KMS-11 (cell line): ENCODE data around the gene AMY1A.
"Not testable (repeated sequence)": the region's sequence is repeated elsewhere in the genome, so short reads cannot be mapped to it uniquely, and the experiment has no call there.

Experiments
- H2AFZ ChIP-seq: fragments of 200-600 bp; sonication (generic); 2 replicates; pipeline ENCODE4 v1.6.1; 2016; ENCODE audit warnings: antibody characterized with exemption, mixed run types, low read depth
- H3K27ac ChIP-seq: fragments of 200-600 bp; sonication (generic); 2 replicates; pipeline ENCODE4 v1.6.1; 2016; ENCODE audit warnings: mild to moderate bottlenecking, mixed run types
- H3K27me3 ChIP-seq: fragments of 200-600 bp; sonication (generic); 2 replicates; pipeline ENCODE4 v1.6.1; 2017; ENCODE audit warnings: mild to moderate bottlenecking, low read depth, mixed run types, moderate library complexity; ENCODE audit not compliant: insufficient read depth
- H3K36me3 ChIP-seq: fragments of 200-600 bp; sonication (generic); 2 replicates; pipeline ENCODE4 v1.6.1; 2017; ENCODE audit warnings: mild to moderate bottlenecking, mixed run types; ENCODE audit not compliant: insufficient read depth
- H3K4me1 ChIP-seq: fragments of 200-600 bp; sonication (generic); 2 replicates; pipeline ENCODE4 v1.6.1; 2016; ENCODE audit warnings: mild to moderate bottlenecking, low read depth, mixed run types; ENCODE audit not compliant: poor library complexity, severe bottlenecking
- H3K4me2 ChIP-seq: fragments of 200-600 bp; sonication (generic); 2 replicates; pipeline ENCODE4 v1.7.0; 2016; ENCODE audit warnings: mild to moderate bottlenecking, mixed run types
- H3K4me3 ChIP-seq: fragments of 200-600 bp; sonication (generic); IDR thresholded peaks from 2 replicates; pipeline ENCODE4 v1.6.1; 2017; ENCODE audit warnings: low read depth, low read length, mixed read lengths; ENCODE audit not compliant: insufficient read depth
- H3K79me2 ChIP-seq: fragments of 200-600 bp; sonication (generic); 2 replicates; pipeline ENCODE4 v1.6.1; 2016; ENCODE audit warnings: low read depth, mixed run types; ENCODE audit not compliant: insufficient read depth
- H3K9ac ChIP-seq: fragments of 200-600 bp; sonication (generic); 2 replicates; pipeline ENCODE4 v1.6.1; 2016; ENCODE audit warnings: mild to moderate bottlenecking, mixed run types
- H4K20me1 ChIP-seq: fragments of 200-600 bp; sonication (generic); 2 replicates; pipeline ENCODE4 v1.6.1; 2016; ENCODE audit warnings: mild to moderate bottlenecking, mixed run types; ENCODE audit not compliant: insufficient read depth

Gene AMY1A

DNA sequence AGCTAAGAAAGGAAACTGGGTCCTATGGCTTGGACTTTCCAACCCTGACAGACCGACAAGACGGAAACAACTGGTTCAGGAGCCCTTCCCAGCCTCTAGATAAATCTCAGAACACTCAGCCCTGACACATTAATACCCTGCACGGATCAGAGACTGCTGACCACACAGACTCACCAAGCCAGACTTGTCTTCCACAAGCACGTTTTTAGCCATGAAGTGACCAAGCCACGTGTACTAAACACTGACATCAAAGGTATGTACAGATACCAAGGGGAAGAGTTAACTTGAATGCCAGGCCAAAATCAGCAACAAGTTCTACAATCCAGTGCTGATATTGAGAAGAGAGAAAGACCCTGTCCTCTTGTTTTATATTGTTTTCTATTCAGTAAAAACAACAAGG lies 40.5 kb downstream of the AMY1A start, which contains the start of gene AMY1B:
Gene AMY1B (minus strand): TSS at position 101 of the 400 bp plus-strand sequence. CDS start 571 bp downstream, outside the sequence.
- H3K4me3 ChIP-seq, H4K20me1 ChIP-seq, H3K27ac ChIP-seq, H3K27me3 ChIP-seq, H3K4me2 ChIP-seq, H2AFZ ChIP-seq, H3K9ac ChIP-seq, H3K4me1 ChIP-seq, H3K79me2 ChIP-seq, H3K36me3 ChIP-seq: not testable (repeated sequence)

DNA sequence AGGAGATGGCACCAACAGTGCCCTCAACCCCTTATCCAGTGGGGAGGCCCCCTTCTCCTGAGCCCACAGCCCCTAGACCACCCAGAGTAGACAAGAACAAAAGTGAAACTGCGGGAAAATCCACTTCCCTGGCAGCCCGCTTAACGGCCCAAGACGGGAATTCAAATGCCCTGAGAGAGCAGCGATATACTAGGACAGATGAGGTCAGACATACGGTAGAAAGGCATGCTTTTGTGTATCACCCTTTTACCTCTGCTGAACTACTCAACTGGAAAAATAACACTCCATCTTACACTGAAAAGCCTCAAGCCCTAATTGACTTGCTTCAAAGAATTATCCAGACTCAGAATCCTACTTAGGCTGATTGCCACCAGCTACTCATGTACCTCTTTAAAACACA lies 41.9 kb downstream of the AMY1A start:
- not testable (repeated sequence) for H3K9ac ChIP-seq, H2AFZ ChIP-seq, H4K20me1 ChIP-seq, H3K4me3 ChIP-seq, H3K4me1 ChIP-seq, H3K79me2 ChIP-seq, H3K27ac ChIP-seq, H3K36me3 ChIP-seq, H3K4me2 ChIP-seq, H3K27me3 ChIP-seq

DNA sequence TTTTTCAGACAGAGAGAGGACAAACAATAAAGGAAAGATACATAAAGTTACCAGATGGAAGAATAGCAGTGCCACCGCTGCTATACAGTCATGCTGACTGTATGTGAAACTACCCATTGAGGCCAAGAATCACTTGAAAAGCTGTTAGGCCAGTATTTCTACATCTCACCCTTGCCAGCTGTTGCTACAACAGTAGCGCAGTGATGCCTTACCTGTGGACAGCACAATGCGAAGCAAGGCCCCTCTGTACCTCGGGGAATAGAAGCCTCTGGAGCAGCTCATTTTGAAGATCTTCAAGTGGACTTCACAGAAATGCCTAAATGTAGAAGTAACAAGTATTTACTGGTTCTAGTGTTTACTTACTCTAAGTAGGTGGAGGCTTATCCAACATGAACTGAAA lies 45.1 kb downstream of the AMY1A start:
- not testable (repeated sequence) for H3K27me3 ChIP-seq, H3K27ac ChIP-seq, H3K36me3 ChIP-seq, H4K20me1 ChIP-seq, H3K4me2 ChIP-seq, H2AFZ ChIP-seq, H3K9ac ChIP-seq, H3K4me3 ChIP-seq, H3K4me1 ChIP-seq, H3K79me2 ChIP-seq

DNA sequence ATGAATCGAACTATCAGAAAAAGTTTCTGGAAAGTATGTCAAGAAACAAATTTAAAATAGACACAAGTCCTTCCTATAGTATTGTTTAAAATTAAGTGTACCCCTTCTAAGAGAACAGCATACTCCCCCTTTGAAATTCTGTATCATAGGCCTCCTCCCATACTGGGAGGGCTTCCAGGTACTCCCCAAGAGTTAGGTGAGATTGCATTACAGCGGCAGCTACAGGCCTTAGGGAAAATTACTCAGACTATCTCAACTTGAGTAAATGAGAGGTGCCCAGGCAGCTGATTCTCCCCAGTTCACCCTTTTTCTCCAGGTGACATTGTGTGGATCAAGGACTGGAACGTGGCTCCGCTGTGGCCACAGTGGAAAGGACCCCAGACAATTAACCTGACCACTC lies 45.7 kb downstream of the AMY1A start:
- not testable (repeated sequence) for H3K27me3 ChIP-seq, H3K9ac ChIP-seq, H3K27ac ChIP-seq, H3K36me3 ChIP-seq, H2AFZ ChIP-seq, H3K4me3 ChIP-seq, H3K4me1 ChIP-seq, H3K79me2 ChIP-seq, H4K20me1 ChIP-seq, H3K4me2 ChIP-seq

DNA sequence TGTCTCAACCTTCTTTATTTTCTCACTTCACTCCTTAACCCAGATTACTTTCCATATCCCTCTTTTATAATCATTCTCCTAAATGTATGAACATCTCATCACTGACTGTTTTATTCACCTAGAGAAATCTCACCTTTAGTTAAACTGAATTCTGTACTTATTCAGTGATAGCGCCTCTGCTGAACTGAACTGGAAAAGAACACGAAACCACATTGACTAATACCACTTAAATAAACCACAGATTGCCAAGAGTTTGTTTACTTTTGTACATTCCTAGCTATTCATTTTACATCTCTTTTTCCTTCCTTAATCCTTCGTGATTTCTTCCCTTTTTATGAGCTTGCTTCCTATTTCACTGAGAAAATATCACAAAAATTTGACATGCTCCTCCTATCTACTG lies 52.1 kb downstream of the AMY1A start:
- H3K4me3 ChIP-seq, H3K27ac ChIP-seq, H3K79me2 ChIP-seq, H2AFZ ChIP-seq, H3K9ac ChIP-seq, H3K4me2 ChIP-seq, H3K4me1 ChIP-seq, H3K27me3 ChIP-seq, H4K20me1 ChIP-seq, H3K36me3 ChIP-seq: not testable (repeated sequence)

DNA sequence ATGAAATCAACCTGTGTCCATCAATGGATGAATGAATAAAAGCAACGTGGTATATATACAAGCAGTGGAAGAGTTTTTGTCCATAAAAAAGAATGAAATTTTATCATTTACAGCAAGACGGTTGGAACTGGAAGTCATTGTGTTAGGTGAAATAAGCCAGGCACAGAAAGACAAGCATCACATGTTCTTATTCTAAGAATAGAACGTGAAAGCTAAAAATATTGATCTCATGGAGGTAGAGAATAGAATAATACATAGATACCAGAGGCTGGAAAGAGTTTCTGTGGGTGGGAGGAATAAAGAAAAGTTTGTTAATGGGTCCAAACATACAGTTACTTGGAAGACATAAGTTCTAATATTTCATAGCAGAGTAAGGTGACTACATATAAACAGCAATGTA lies 54.8 kb downstream of the AMY1A start:
- H3K27me3 ChIP-seq, H3K4me3 ChIP-seq, H3K4me2 ChIP-seq, H3K4me1 ChIP-seq, H3K36me3 ChIP-seq, H3K27ac ChIP-seq, H4K20me1 ChIP-seq, H3K79me2 ChIP-seq, H3K9ac ChIP-seq, H2AFZ ChIP-seq: not testable (repeated sequence)
